Ishikawa (cell line): ENCODE data around the gene CDK9.

Experiments
- CEBPB ChIP-seq: IDR thresholded peaks from 2 replicates; pipeline ENCODE4 v1.6.1; 2012
- NFIC ChIP-seq: IDR thresholded peaks from 2 replicates; pipeline ENCODE4 v1.6.1; 2012
- RAD21 ChIP-seq: IDR thresholded peaks from 2 replicates; pipeline ENCODE4 v1.6.1; 2012; ENCODE audit warnings: low read depth
- TAF1 ChIP-seq: IDR thresholded peaks from 2 replicates; pipeline ENCODE4 v1.6.1; 2012; ENCODE audit warnings: low read depth, mild to moderate bottlenecking
- USF1 ChIP-seq: IDR thresholded peaks from 2 replicates; pipeline ENCODE4 v1.6.1; 2012
- ZBTB7A ChIP-seq: IDR thresholded peaks from 2 replicates; pipeline ENCODE4 v1.6.1; 2012; ENCODE audit warnings: low read depth

DNA sequence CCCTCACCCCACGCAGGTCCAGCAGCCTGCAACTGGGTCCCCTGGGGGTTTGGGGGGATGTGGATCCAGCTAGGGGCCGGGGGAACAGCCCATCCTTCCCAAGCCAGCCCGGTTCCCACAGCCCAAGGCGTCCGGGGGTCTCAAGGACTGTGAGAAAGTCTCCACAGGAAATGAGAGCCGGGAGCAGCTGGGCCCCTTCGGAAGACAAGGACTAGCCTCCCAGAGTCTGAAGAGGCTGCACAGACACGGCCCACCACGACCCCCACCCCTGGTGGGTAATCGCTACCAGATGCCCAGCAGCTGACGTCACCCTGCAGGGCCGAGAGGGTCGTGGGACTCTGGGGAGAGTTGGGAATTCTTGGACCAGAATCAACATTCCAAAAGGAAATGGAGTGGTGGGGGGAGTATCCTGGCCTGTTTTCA, 17.9 kb upstream of the CDK9 start:
- TF ChIP-seq NFIC (no peak), CEBPB (no peak), TAF1 (no peak), RAD21 (no peak), USF1 (no peak), ZBTB7A (no peak)
